ENCODE results near the gene AFG3L2. TPM values are rescaled to one million over a fixed set of nuclear protein-coding genes. Genes with fewer than 3 reads are reported as not detected.

Gene AFG3L2
- total and polyA plus RNA-seq, 4 donors, result 22.5 to 55.4 (median 27.6) TPM

- TF ChIP-seq, protein P1, sequence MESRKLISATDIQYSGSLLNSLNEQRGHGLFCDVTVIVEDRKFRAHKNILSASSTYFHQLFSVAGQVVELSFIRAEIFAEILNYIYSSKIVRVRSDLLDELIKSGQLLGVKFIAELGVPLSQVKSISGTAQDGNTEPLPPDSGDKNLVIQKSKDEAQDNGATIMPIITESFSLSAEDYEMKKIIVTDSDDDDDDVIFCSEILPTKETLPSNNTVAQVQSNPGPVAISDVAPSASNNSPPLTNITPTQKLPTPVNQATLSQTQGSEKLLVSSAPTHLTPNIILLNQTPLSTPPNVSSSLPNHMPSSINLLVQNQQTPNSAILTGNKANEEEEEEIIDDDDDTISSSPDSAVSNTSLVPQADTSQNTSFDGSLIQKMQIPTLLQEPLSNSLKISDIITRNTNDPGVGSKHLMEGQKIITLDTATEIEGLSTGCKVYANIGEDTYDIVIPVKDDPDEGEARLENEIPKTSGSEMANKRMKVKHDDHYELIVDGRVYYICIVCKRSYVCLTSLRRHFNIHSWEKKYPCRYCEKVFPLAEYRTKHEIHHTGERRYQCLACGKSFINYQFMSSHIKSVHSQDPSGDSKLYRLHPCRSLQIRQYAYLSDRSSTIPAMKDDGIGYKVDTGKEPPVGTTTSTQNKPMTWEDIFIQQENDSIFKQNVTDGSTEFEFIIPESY (IDR thresholded peaks at IDR 0.05), result no peak
Observed at GRCh38 chr18:12424252-12424651, 47.2 kb upstream of the AFG3L2 start (continued).

GRCh38 chr18:12423820-12424219 lies 46.8 kb upstream of the AFG3L2 start:
- Histone ChIP-seq H3K27me3 (ENCODE audit: control insufficient read depth in 4 of 4, insufficient read depth in 4 of 4, low read length in 3 of 4) (no peaks in the 10 kb centered on the region), H3K4me1 (ENCODE audit: control insufficient read depth in 4 of 4, insufficient read depth in 4 of 4, low read length in 3 of 4) (peaks cover 0 to 6% (median 4%) of the 10 kb centered on the region in 4 donors), H3K9me3 (ENCODE audit: control insufficient read depth in 4 of 4, low read length in 3 of 4) (no peaks in the 10 kb centered on the region), H3K4me3 (ENCODE audit: low read depth in 1 of 3, low read length in 3 of 3) (no peak overlapping the region), H3K36me3 (ENCODE audit: control insufficient read depth in 4 of 4, insufficient read depth in 3 of 4, low read depth in 1 of 4, low read length in 3 of 4) (peaks cover 0 to 1% (median 0%) of the 10 kb centered on the region in 4 donors), H3K9ac (ENCODE audit: low read depth in 1 of 2, low read length in 2 of 2) (no peak overlapping the region), H3K27ac (ENCODE audit: low read depth in 1 of 2, low read length in 2 of 2) (no peak overlapping the region)
- TF ChIP-seq JUND (IDR thresholded peaks at IDR 0.05), result no peak
- no peak for TF ChIP-seq TAF1 (conservative IDR thresholded peaks at IDR 0.05)
- TF ChIP-seq EGR1 (IDR thresholded peaks at IDR 0.05; ENCODE audit: low read depth in 2 of 2), result no peak
- TF ChIP-seq, protein P2, sequence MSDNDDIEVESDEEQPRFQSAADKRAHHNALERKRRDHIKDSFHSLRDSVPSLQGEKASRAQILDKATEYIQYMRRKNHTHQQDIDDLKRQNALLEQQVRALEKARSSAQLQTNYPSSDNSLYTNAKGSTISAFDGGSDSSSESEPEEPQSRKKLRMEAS (IDR thresholded peaks at IDR 0.05), result no peak
- TF ChIP-seq NR2F2 (IDR thresholded peaks at IDR 0.05), result no peak
- TF ChIP-seq RXRA (IDR thresholded peaks at IDR 0.05), result no peak
- TF ChIP-seq, protein P3, sequence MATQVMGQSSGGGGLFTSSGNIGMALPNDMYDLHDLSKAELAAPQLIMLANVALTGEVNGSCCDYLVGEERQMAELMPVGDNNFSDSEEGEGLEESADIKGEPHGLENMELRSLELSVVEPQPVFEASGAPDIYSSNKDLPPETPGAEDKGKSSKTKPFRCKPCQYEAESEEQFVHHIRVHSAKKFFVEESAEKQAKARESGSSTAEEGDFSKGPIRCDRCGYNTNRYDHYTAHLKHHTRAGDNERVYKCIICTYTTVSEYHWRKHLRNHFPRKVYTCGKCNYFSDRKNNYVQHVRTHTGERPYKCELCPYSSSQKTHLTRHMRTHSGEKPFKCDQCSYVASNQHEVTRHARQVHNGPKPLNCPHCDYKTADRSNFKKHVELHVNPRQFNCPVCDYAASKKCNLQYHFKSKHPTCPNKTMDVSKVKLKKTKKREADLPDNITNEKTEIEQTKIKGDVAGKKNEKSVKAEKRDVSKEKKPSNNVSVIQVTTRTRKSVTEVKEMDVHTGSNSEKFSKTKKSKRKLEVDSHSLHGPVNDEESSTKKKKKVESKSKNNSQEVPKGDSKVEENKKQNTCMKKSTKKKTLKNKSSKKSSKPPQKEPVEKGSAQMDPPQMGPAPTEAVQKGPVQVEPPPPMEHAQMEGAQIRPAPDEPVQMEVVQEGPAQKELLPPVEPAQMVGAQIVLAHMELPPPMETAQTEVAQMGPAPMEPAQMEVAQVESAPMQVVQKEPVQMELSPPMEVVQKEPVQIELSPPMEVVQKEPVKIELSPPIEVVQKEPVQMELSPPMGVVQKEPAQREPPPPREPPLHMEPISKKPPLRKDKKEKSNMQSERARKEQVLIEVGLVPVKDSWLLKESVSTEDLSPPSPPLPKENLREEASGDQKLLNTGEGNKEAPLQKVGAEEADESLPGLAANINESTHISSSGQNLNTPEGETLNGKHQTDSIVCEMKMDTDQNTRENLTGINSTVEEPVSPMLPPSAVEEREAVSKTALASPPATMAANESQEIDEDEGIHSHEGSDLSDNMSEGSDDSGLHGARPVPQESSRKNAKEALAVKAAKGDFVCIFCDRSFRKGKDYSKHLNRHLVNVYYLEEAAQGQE (IDR thresholded peaks at IDR 0.05), result no peak
- no peak for TF ChIP-seq FOXA2 (IDR thresholded peaks at IDR 0.05)
- TF ChIP-seq HNF4G (IDR thresholded peaks at IDR 0.05), result no peak
- TF ChIP-seq FOXA1 (IDR thresholded peaks at IDR 0.05), result no peak
- no peak for TF ChIP-seq YY1 (IDR thresholded peaks at IDR 0.05)
- no peak for TF ChIP-seq GABPA (IDR thresholded peaks at IDR 0.05 in 1 of 2, conservative IDR thresholded peaks at IDR 0.05 in 1 of 2)
- no peak for TF ChIP-seq RAD21 (IDR thresholded peaks at IDR 0.05)
- TF ChIP-seq, protein P4, sequence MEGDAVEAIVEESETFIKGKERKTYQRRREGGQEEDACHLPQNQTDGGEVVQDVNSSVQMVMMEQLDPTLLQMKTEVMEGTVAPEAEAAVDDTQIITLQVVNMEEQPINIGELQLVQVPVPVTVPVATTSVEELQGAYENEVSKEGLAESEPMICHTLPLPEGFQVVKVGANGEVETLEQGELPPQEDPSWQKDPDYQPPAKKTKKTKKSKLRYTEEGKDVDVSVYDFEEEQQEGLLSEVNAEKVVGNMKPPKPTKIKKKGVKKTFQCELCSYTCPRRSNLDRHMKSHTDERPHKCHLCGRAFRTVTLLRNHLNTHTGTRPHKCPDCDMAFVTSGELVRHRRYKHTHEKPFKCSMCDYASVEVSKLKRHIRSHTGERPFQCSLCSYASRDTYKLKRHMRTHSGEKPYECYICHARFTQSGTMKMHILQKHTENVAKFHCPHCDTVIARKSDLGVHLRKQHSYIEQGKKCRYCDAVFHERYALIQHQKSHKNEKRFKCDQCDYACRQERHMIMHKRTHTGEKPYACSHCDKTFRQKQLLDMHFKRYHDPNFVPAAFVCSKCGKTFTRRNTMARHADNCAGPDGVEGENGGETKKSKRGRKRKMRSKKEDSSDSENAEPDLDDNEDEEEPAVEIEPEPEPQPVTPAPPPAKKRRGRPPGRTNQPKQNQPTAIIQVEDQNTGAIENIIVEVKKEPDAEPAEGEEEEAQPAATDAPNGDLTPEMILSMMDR (IDR thresholded peaks at IDR 0.05; ENCODE audit: low read depth, low read length, missing input control), result no peak
- TF ChIP-seq, protein P5, sequence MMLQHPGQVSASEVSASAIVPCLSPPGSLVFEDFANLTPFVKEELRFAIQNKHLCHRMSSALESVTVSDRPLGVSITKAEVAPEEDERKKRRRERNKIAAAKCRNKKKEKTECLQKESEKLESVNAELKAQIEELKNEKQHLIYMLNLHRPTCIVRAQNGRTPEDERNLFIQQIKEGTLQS (IDR thresholded peaks at IDR 0.05), result no peak
- no peak for TF ChIP-seq SP1 (IDR thresholded peaks at IDR 0.05)
- TF ChIP-seq, protein P1 (IDR thresholded peaks at IDR 0.05), result no peak
- TF ChIP-seq HNF4A (conservative IDR thresholded peaks at IDR 0.05), result no peak
- DNase-seq (ENCODE audit: low spot score), result no peak
- WGBS, result 74% methylated on average over 5 of the region's 5 CpGs
